CD4-positive, CD25-positive, alpha-beta regulatory T cell (primary cell): Measurements from ENCODE around the gene HSD17B7. TPM values are rescaled to one million over a fixed set of nuclear protein-coding genes. Genes with fewer than 3 reads are reported as not detected.
A peak's percentile ranks its signal among the peaks of the same experiment; 100 is the strongest.
"Not testable (repeated sequence)": the region's sequence is repeated elsewhere in the genome, so short reads cannot be mapped to it uniquely, and the experiment has no call there.

Experiments used
- ATAC-seq, 2 donors: fragments of 150-1000 bp; cut with Tn5 transposase; one replicate each; pipeline ENCODE4 v1.10.0; 2021; ENCODE audit warnings: low read depth in 2 of 2, moderate number of reproducible peaks in 2 of 2, moderate library complexity in 1 of 2
- DNase-seq, 3 donors: peaks; one replicate each; pipeline versions ENCODE4 v3.0.0 to v3.0.0-alpha.2; 2012 to 2022; ENCODE audit warnings: mixed read lengths in 1 of 3
- H3K27ac ChIP-seq: one replicate; pipeline ENCODE4 v1.7.0; 2013; ENCODE audit warnings: mild to moderate bottlenecking, low read length; ENCODE audit not compliant: insufficient read depth, poor library complexity, severe bottlenecking
- H3K27me3 ChIP-seq: one replicate; pipeline ENCODE4 v1.7.0; 2013; ENCODE audit warnings: low read length; ENCODE audit not compliant: control insufficient read depth, insufficient read depth
- H3K36me3 ChIP-seq: one replicate; pipeline ENCODE4 v1.7.0; 2013; ENCODE audit warnings: mild to moderate bottlenecking, low read length, moderate library complexity; ENCODE audit not compliant: control insufficient read depth, insufficient read depth
- H3K4me1 ChIP-seq: 2 replicates; pipeline ENCODE4 v1.7.0; 2013; ENCODE audit warnings: mild to moderate bottlenecking, low read length; ENCODE audit not compliant: insufficient read depth, control insufficient read depth, poor library complexity, severe bottlenecking
- H3K4me3 ChIP-seq: one replicate; pipeline ENCODE4 v1.7.0; 2013; ENCODE audit warnings: low read depth, mild to moderate bottlenecking, low read length, moderate library complexity
- H3K9me3 ChIP-seq, 2 experiments: 1 replicate in 1 of 2; 2 replicates in 1 of 2; pipeline ENCODE4 v1.7.0; 2013; ENCODE audit warnings: low read length in 2 of 2, mild to moderate bottlenecking in 1 of 2, moderate library complexity in 1 of 2; ENCODE audit not compliant: control insufficient read depth in 2 of 2
- H3K27ac Mint-ChIP-seq, 3 donors: one replicate each; pipeline ENCODE4 v1.8.0; 2020 to 2022; ENCODE audit warnings: mild to moderate bottlenecking in 3 of 3, mixed read lengths in 3 of 3, moderate library complexity in 2 of 3
- H3K27me3 Mint-ChIP-seq: one replicate; pipeline ENCODE4 v1.8.0; 2022; ENCODE audit warnings: mild to moderate bottlenecking, mixed read lengths
- H3K36me3 Mint-ChIP-seq: one replicate; pipeline ENCODE4 v1.8.0; 2020; ENCODE audit warnings: mixed read lengths
- H3K4me1 Mint-ChIP-seq, 4 donors: one replicate each; pipeline ENCODE4 v1.8.0; 2020 to 2022; ENCODE audit warnings: mixed read lengths in 4 of 4, mild to moderate bottlenecking in 1 of 4
- H3K4me3 Mint-ChIP-seq, 4 donors: one replicate each; pipeline ENCODE4 v1.8.0; 2020 to 2022; ENCODE audit warnings: mild to moderate bottlenecking in 4 of 4, mixed read lengths in 4 of 4, moderate library complexity in 3 of 4
- H3K9me3 Mint-ChIP-seq, 7 donors: one replicate each; pipeline ENCODE4 v1.8.0; 2020 to 2022; ENCODE audit warnings: mixed read lengths in 7 of 7, mild to moderate bottlenecking in 3 of 7, moderate library complexity in 2 of 7
- polyA plus RNA-seq, 4 donors: library from polyadenylated mRNA; unstranded; fragments of 300-500 nt; fragmentation: Illumina TruSeq; gene quantifications; one replicate each; pipeline ENCODE4 v1.2.3, GENCODE V29; 2021
- total RNA-seq: library from RNA; stranded (reverse); gene quantifications from one replicate; pipeline ENCODE4 v1.2.3, GENCODE V29; 2022

HSD17B7 gene
- total and polyA plus RNA-seq, 5 donors from 2014 or later = 19.3 to 23.6 (median 21.5) TPM

GRCh38 chr1:162818136-162818535 is 27.6 kb downstream of the HSD17B7 start:
- not testable (repeated sequence) for H3K4me3 Mint-ChIP-seq, H3K27me3 ChIP-seq, ATAC-seq, H3K4me3 ChIP-seq, H3K9me3 ChIP-seq, H3K9me3 Mint-ChIP-seq, H3K36me3 Mint-ChIP-seq, H3K36me3 ChIP-seq, H3K27ac ChIP-seq, DNase-seq, H3K27ac Mint-ChIP-seq
- peaks cover 15% of the 10 kb centered on the region for H3K4me1 ChIP-seq
- H3K4me1 Mint-ChIP-seq = peaks cover 0 to 14% (median 11%) of the 10 kb centered on the region in 4 donors
- peaks cover 14% of the 10 kb centered on the region for H3K27me3 Mint-ChIP-seq

GRCh38 chr1:162818666-162819065 is 28.2 kb downstream of the HSD17B7 start:
- H3K4me1 Mint-ChIP-seq = peaks cover under 1 to 17% (median 13%) of the 10 kb centered on the region in 4 donors

GRCh38 chr1:162822391-162823200 is 32.1 kb downstream of the HSD17B7 start:
- H3K27ac Mint-ChIP-seq = peak overlapping the region; percentile 33 to 60 (median 33)
- H3K9me3 ChIP-seq = no peaks in the 10 kb centered on the region
- no peak for DNase-seq
- H3K27ac ChIP-seq = no peak overlapping the region
- peaks cover 26% of the 10 kb centered on the region for H3K27me3 Mint-ChIP-seq
- peaks cover 6 to 17% (median 13%) of the 10 kb centered on the region in 4 donors for H3K4me1 Mint-ChIP-seq
- H3K27me3 ChIP-seq = peaks cover 8% of the 10 kb centered on the region
- peaks cover 9% of the 10 kb centered on the region for H3K36me3 Mint-ChIP-seq
- H3K4me3 ChIP-seq = peak overlapping the region; percentile 47
- no peak for ATAC-seq
- peaks cover 20% of the 10 kb centered on the region for H3K4me1 ChIP-seq
- H3K36me3 ChIP-seq = no peaks in the 10 kb centered on the region
- H3K9me3 Mint-ChIP-seq = peaks cover 0 to 4% (median 0%) of the 10 kb centered on the region in 7 donors
- H3K4me3 Mint-ChIP-seq = peak overlapping the region; percentile 54 to 83 (median 68)

More at GRCh38 chr1:162818666-162819065, 28.2 kb downstream of the HSD17B7 start:
- H3K27me3 Mint-ChIP-seq = peaks cover 17% of the 10 kb centered on the region
- ATAC-seq, H3K9me3 ChIP-seq, DNase-seq, H3K36me3 ChIP-seq, H3K27ac ChIP-seq, H3K9me3 Mint-ChIP-seq, H3K4me3 ChIP-seq, H3K4me3 Mint-ChIP-seq, H3K27ac Mint-ChIP-seq, H3K27me3 ChIP-seq, H3K36me3 Mint-ChIP-seq: not testable (repeated sequence)
- peaks cover 20% of the 10 kb centered on the region for H3K4me1 ChIP-seq

GRCh38 chr1:162823231-162823630 is 32.7 kb downstream of the HSD17B7 start:
- H3K9me3 Mint-ChIP-seq = peaks cover 0 to 4% (median 0%) of the 10 kb centered on the region in 7 donors

GRCh38 chr1:162823771-162824525 is 33.4 kb downstream of the HSD17B7 start:
- Mint-ChIP-seq H3K36me3 (peaks cover 5% of the 10 kb centered on the region), H3K27ac (no peak overlapping the region), H3K4me1 (peaks cover 6 to 17% (median 13%) of the 10 kb centered on the region in 4 donors), H3K9me3 (peaks cover 0 to 4% (median 0%) of the 10 kb centered on the region in 7 donors), H3K27me3 (peaks cover 22% of the 10 kb centered on the region), H3K4me3 (peak overlapping the region in 1 of 4 donors; percentile 51)
- no peaks in the 10 kb centered on the region for H3K9me3 ChIP-seq
- H3K36me3 ChIP-seq = no peaks in the 10 kb centered on the region
- H3K4me3 ChIP-seq = no peak overlapping the region
- no peak for ATAC-seq
- peaks cover 20% of the 10 kb centered on the region for H3K4me1 ChIP-seq
- H3K27me3 ChIP-seq = peaks cover 6% of the 10 kb centered on the region
- no peak overlapping the region for H3K27ac ChIP-seq
- no peak for DNase-seq

More at GRCh38 chr1:162823231-162823630, 32.7 kb downstream of the HSD17B7 start:
- no peak overlapping the region for H3K27ac ChIP-seq
- peak overlapping the region in 3 of 4 donors; percentile 37 to 74 (median 54) for H3K4me3 Mint-ChIP-seq
- peak; percentile 68 to 77 for ATAC-seq
- peaks cover 20% of the 10 kb centered on the region for H3K4me1 ChIP-seq
- peaks cover 7% of the 10 kb centered on the region for H3K36me3 Mint-ChIP-seq
- peaks cover 6 to 17% (median 13%) of the 10 kb centered on the region in 4 donors for H3K4me1 Mint-ChIP-seq
- no peaks in the 10 kb centered on the region for H3K9me3 ChIP-seq
- no peaks in the 10 kb centered on the region for H3K36me3 ChIP-seq
- H3K4me3 ChIP-seq = peak overlapping the region; percentile 22
- DNase-seq = peak in 2 of 3 donors; percentile 4 to 45
- H3K27me3 ChIP-seq = peaks cover 6% of the 10 kb centered on the region
- H3K27ac Mint-ChIP-seq = no peak overlapping the region
- peaks cover 23% of the 10 kb centered on the region for H3K27me3 Mint-ChIP-seq

GRCh38 chr1:162829268-162829667 is 38.8 kb downstream of the HSD17B7 start:
- Mint-ChIP-seq H3K4me1 (peaks cover 0 to 1% (median 0%) of the 10 kb centered on the region in 4 donors), H3K36me3 (peaks cover 5% of the 10 kb centered on the region), H3K9me3 (peaks cover 0 to 4% (median 0%) of the 10 kb centered on the region in 7 donors), H3K4me3 (no peak overlapping the region), H3K27me3 (peaks cover 14% of the 10 kb centered on the region), H3K27ac (peak overlapping the region in 1 of 3 donors; percentile 88)
- ATAC-seq (no peak), DNase-seq (no peak)
- Histone ChIP-seq H3K27ac (no peak overlapping the region), H3K27me3 (peaks cover 9% of the 10 kb centered on the region), H3K4me3 (no peak overlapping the region), H3K36me3 (no peaks in the 10 kb centered on the region), H3K4me1 (no peaks in the 10 kb centered on the region), H3K9me3 (no peaks in the 10 kb centered on the region)

- H3K36me3 ChIP-seq = no peaks in the 10 kb centered on the region
- Mint-ChIP-seq H3K9me3 (peaks cover 0 to 5% (median 0%) of the 10 kb centered on the region in 7 donors), H3K27me3 (peaks cover 5% of the 10 kb centered on the region), H3K4me3 (no peak overlapping the region), H3K36me3 (no peaks in the 10 kb centered on the region), H3K4me1 (peaks cover 0 to 10% (median 5%) of the 10 kb centered on the region in 4 donors), H3K27ac (no peak overlapping the region)
- H3K9me3 ChIP-seq = no peaks in the 10 kb centered on the region
- no peaks in the 10 kb centered on the region for H3K4me1 ChIP-seq
- H3K4me3 ChIP-seq = no peak overlapping the region
- peaks cover 3% of the 10 kb centered on the region for H3K27me3 ChIP-seq
- no peak for DNase-seq
- H3K27ac ChIP-seq = no peak overlapping the region
- ATAC-seq = no peak
These were observed 42.0 kb downstream of the HSD17B7 start for GRCh38 chr1:162832470-162832869.
